Keratinocyte (primary cell): ENCODE data around the gene DLK2. TPM values are rescaled to one million over a fixed set of nuclear protein-coding genes. Genes with fewer than 3 reads are reported as not detected.

ENCODE experiments used
- DNase-seq: peaks from one replicate; pipeline ENCODE4 v3.0.0-alpha.2; 2011; ENCODE audit warnings: low read depth, missing footprints, low spot score
- FAIRE-seq: peaks from 2 replicates; lab custom pipeline; 2011; peaks lifted over from hg19 to GRCh38; lab: Jason Lieb, UNC
- H2AFZ ChIP-seq: 2 replicates; pipeline ENCODE4 v1.6.0; 2012; ENCODE audit warnings: low read length, control low read depth, inconsistent platforms; ENCODE audit not compliant: control insufficient read depth
- H3K27ac ChIP-seq: 2 replicates; pipeline ENCODE4 v1.5.1; 2011; ENCODE audit warnings: low read length; ENCODE audit not compliant: control insufficient read depth, insufficient read depth
- H3K27me3 ChIP-seq: 3 replicates; pipeline ENCODE4 v1.6.0; 2011; ENCODE audit warnings: low read length; ENCODE audit not compliant: control insufficient read depth, insufficient read depth; ENCODE audit errors: extremely low read depth
- H3K36me3 ChIP-seq, 2 experiments: 2 replicates in 1 of 2; 3 replicates in 1 of 2; pipeline ENCODE4 v1.5.1; 2011; ENCODE audit warnings: low read length in 2 of 2, mild to moderate bottlenecking in 1 of 2; ENCODE audit not compliant: control insufficient read depth in 2 of 2, insufficient read depth in 2 of 2; ENCODE audit errors: extremely low read depth in 1 of 2
- H3K4me1 ChIP-seq: 3 replicates; pipeline ENCODE4 v1.5.1; 2011; ENCODE audit warnings: low read length; ENCODE audit not compliant: control insufficient read depth, insufficient read depth; ENCODE audit errors: extremely low read depth
- H3K4me2 ChIP-seq: 3 replicates; pipeline ENCODE4 v1.6.0; 2011; ENCODE audit warnings: low read depth, low read length; ENCODE audit not compliant: control insufficient read depth, insufficient read depth; ENCODE audit errors: extremely low read depth
- H3K4me3 ChIP-seq, 3 experiments: fragments of 200-600 bp in 1 of 3; sonication (generic) in 1 of 3; 2 replicates in 2 of 3; 3 replicates in 1 of 3; pipeline ENCODE4 v1.5.1; 2011 to 2016; ENCODE audit warnings: low read length in 3 of 3, mild to moderate bottlenecking in 3 of 3, control low read depth in 2 of 3, inconsistent platforms in 1 of 3, low read depth in 1 of 3, mixed read lengths in 1 of 3, mixed run types in 1 of 3, moderate library complexity in 1 of 3; ENCODE audit not compliant: control insufficient read depth in 2 of 3, insufficient read depth in 2 of 3; ENCODE audit errors: extremely low read depth in 1 of 3
- H3K79me2 ChIP-seq: 2 replicates; pipeline ENCODE4 v1.6.0; 2012; ENCODE audit warnings: low read length; ENCODE audit not compliant: control insufficient read depth, insufficient read depth
- H3K9ac ChIP-seq: 3 replicates; pipeline ENCODE4 v1.6.0; 2011; ENCODE audit warnings: low read length; ENCODE audit not compliant: control insufficient read depth, insufficient read depth; ENCODE audit errors: extremely low read depth
- H3K9me1 ChIP-seq: 3 replicates; pipeline ENCODE4 v1.6.0; 2011; ENCODE audit warnings: low read length; ENCODE audit not compliant: control insufficient read depth, insufficient read depth; ENCODE audit errors: extremely low read depth
- H3K9me3 ChIP-seq: 2 replicates; pipeline ENCODE4 v1.5.1; 2012; ENCODE audit warnings: low read depth, low read length; ENCODE audit not compliant: control insufficient read depth
- H4K20me1 ChIP-seq: 3 replicates; pipeline ENCODE4 v1.6.0; 2011; ENCODE audit warnings: low read length; ENCODE audit not compliant: control insufficient read depth, insufficient read depth; ENCODE audit errors: extremely low read depth
- EZH2 ChIP-seq: IDR thresholded peaks from one replicate; pipeline ENCODE4 v1.6.1; 2012; ENCODE audit warnings: inconsistent platforms, mild to moderate bottlenecking, low read length, moderate library complexity
- dilution Hi-C: fragments of 300-500 bp; cut with MboI; formaldehyde crosslinking; loops from one replicate; pipeline ENCODE4 v1.7.0; 2020; ENCODE audit warnings: low sequenced_read_pairs; ENCODE audit not compliant: extremely low pct_ligation_motif_present
- polyA plus RNA-seq, 5 experiments: library from polyadenylated mRNA; depleted of rRNA in 3 of 5; stranded (reverse) in 3 of 5; stranded (forward) in 1 of 5; unstranded in 1 of 5; fragments of >200 nt; gene quantifications; 1 replicate in 1 of 5; 2 replicates in 3 of 5; 3 replicates in 1 of 5; pipeline versions ENCODE4 v1.2.1 to v1.2.3, GENCODE V29; 2011 to 2012; ENCODE audit warnings: missing spikeins in 2 of 5, low read depth in 1 of 5, low replicate concordance in 1 of 5
- TF ChIP-seq, protein P1 (sequence below), 3 experiments: IDR thresholded peaks in 1 of 3; conservative IDR thresholded peaks in 1 of 3; optimal IDR thresholded peaks in 1 of 3; 2 replicates in 2 of 3; 3 replicates in 1 of 3; pipeline versions ENCODE3 to v1.5.1; 2011; ENCODE audit warnings: low read length in 3 of 3, mild to moderate bottlenecking in 3 of 3, moderate library complexity in 2 of 3, control low read depth in 1 of 3, inconsistent platforms in 1 of 3; ENCODE audit not compliant: insufficient read depth in 2 of 3; ENCODE audit errors: extremely low read depth in 1 of 3

Gene DLK2
- polyA plus RNA-seq, 1 donor (not counting 4 experiments of a cell fraction or from before 2014, with no cell fraction given), result 19.8 TPM

GRCh38 chr6:43464337-43464736 is 9.0 kb upstream of the DLK2 start:
- H2AFZ ChIP-seq, result no peak overlapping the region
- H3K36me3 ChIP-seq, result no peaks in the 10 kb centered on the region
- no peaks in the 10 kb centered on the region for H3K9me3 ChIP-seq
- peaks cover 25% of the 10 kb centered on the region for H3K4me1 ChIP-seq
- no peak overlapping the region for H3K4me2 ChIP-seq
- H3K4me3 ChIP-seq, result no peak overlapping the region
- FAIRE-seq (no peak), DNase-seq (no peak)
- no peak for TF ChIP-seq EZH2
- TF ChIP-seq, protein P1, sequence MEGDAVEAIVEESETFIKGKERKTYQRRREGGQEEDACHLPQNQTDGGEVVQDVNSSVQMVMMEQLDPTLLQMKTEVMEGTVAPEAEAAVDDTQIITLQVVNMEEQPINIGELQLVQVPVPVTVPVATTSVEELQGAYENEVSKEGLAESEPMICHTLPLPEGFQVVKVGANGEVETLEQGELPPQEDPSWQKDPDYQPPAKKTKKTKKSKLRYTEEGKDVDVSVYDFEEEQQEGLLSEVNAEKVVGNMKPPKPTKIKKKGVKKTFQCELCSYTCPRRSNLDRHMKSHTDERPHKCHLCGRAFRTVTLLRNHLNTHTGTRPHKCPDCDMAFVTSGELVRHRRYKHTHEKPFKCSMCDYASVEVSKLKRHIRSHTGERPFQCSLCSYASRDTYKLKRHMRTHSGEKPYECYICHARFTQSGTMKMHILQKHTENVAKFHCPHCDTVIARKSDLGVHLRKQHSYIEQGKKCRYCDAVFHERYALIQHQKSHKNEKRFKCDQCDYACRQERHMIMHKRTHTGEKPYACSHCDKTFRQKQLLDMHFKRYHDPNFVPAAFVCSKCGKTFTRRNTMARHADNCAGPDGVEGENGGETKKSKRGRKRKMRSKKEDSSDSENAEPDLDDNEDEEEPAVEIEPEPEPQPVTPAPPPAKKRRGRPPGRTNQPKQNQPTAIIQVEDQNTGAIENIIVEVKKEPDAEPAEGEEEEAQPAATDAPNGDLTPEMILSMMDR (optimal IDR thresholded peaks at IDR 0.05 in 1 of 3, IDR thresholded peaks at IDR 0.05 in 1 of 3, conservative IDR thresholded peaks at IDR 0.05 in 1 of 3; ENCODE audit: extremely low read depth in 1 of 3, insufficient read depth in 2 of 3, low read length in 3 of 3), result no peak
- H3K79me2 ChIP-seq, result no peaks in the 10 kb centered on the region
- H4K20me1 ChIP-seq, result no peaks in the 10 kb centered on the region
- H3K27me3 ChIP-seq, result no peaks in the 10 kb centered on the region
- H3K9ac ChIP-seq, result no peak overlapping the region
- H3K27ac ChIP-seq, result no peak overlapping the region
- no peaks in the 10 kb centered on the region for H3K9me1 ChIP-seq
- dilution Hi-C loops, result no loop called here

DNA sequence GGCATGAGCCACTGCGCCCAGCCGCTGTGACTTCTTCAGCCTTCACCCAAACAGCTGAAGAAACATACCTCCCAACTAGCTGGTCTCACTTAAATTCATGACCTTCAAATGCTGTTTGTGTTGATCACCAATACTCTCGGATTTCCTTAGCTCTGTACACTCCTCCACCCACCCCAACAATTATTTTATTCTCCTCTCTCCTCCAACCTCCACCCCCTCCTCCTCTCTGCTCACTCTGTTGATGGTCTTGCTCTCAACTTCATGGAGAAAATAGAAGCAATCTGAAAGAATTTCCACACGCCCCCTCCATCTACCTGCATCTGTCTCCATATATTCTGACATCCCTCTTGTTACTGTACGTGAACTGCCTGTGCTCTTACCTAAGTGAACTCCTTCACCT is 6.6 kb upstream of the DLK2 start:
- H3K79me2 ChIP-seq, result no peaks in the 10 kb centered on the region
- no peaks in the 10 kb centered on the region for H3K27me3 ChIP-seq
- H3K9ac ChIP-seq, result no peak overlapping the region
- no peaks in the 10 kb centered on the region for H4K20me1 ChIP-seq
- H3K36me3 ChIP-seq, result no peaks in the 10 kb centered on the region
- H3K4me3 ChIP-seq, result no peak overlapping the region
- TF ChIP-seq EZH2, result no peak
- TF ChIP-seq, protein P1 (optimal IDR thresholded peaks at IDR 0.05 in 1 of 3, IDR thresholded peaks at IDR 0.05 in 1 of 3, conservative IDR thresholded peaks at IDR 0.05 in 1 of 3; ENCODE audit: extremely low read depth in 1 of 3, insufficient read depth in 2 of 3, low read length in 3 of 3), result no peak
- H3K4me1 ChIP-seq, result peaks cover 13% of the 10 kb centered on the region
- H3K9me3 ChIP-seq, result no peaks in the 10 kb centered on the region
- DNase-seq, result no peak
- H3K27ac ChIP-seq, result no peak overlapping the region
- no peaks in the 10 kb centered on the region for H3K9me1 ChIP-seq
- dilution Hi-C loops, result no loop called here
- no peak overlapping the region for H3K4me2 ChIP-seq
- FAIRE-seq, result no peak
- H2AFZ ChIP-seq, result no peak overlapping the region
